ENCODE measurements around the gene RAB40C. TPM values are rescaled to one million over a fixed set of nuclear protein-coding genes. Genes with fewer than 3 reads are reported as not detected.

The RAB40C gene
- total and polyA plus RNA-seq, 4 donors, result 9.5 to 40.7 (median 18.7) TPM

Small RNAs within 50 kb of the gene (microRNA-seq; reads per million reads assigned to microRNA genes)
- gene MIR3176, result 0 reads per million in 2 donors

Other genes with a start within 250 kb of the RAB40C start
- 10 to 100 TPM; 17.0 to 19.8 TPM for gene AXIN1, start 237.3 kb upstream of the RAB40C start, total RNA-seq
- gene AXIN1, start 237.3 kb upstream of the RAB40C start, polyA plus RNA-seq, result 10 to 100 TPM in 1 of 2 donors, 1 to 10 TPM in 1; 9.1 to 14.2 TPM
- gene MRPL28, start 219.5 kb upstream of the RAB40C start, total RNA-seq, result 10 to 100 TPM; 35.5 to 38.0 TPM
- gene MRPL28, start 219.5 kb upstream of the RAB40C start, polyA plus RNA-seq, result 100 to 1,000 TPM in 1 of 2 donors, 10 to 100 TPM in 1; 42.6 to 107 TPM
- gene PGAP6, start 208.1 kb upstream of the RAB40C start, total RNA-seq, result 10 to 100 TPM; 38.9 to 39.0 TPM
- 10 to 100 TPM; 27.4 to 41.4 TPM for gene PGAP6, start 208.1 kb upstream of the RAB40C start, polyA plus RNA-seq
- 10 to 100 TPM; 65.6 to 81.9 TPM for gene NME4, start 192.9 kb upstream of the RAB40C start, total RNA-seq
- gene NME4, start 192.9 kb upstream of the RAB40C start, polyA plus RNA-seq, result 100 to 1,000 TPM in 1 of 2 donors, 10 to 100 TPM in 1; 95.5 to 128 TPM
- 10 to 100 TPM; 10.9 to 15.9 TPM for gene DECR2, start 188.2 kb upstream of the RAB40C start, total RNA-seq
- gene DECR2, start 188.2 kb upstream of the RAB40C start, polyA plus RNA-seq, result 10 to 100 TPM; 16.2 to 21.8 TPM
- gene RAB11FIP3, start 164.4 kb upstream of the RAB40C start, total RNA-seq, result 10 to 100 TPM; 60.5 to 63.3 TPM
- 10 to 100 TPM; 22.0 to 68.8 TPM for gene RAB11FIP3, start 164.4 kb upstream of the RAB40C start, polyA plus RNA-seq
- 10 to 100 TPM; 27.9 to 33.9 TPM for gene CAPN15, start 62.4 kb upstream of the RAB40C start, total RNA-seq
- 10 to 100 TPM; 15.3 to 24.1 TPM for gene CAPN15, start 62.4 kb upstream of the RAB40C start, polyA plus RNA-seq
- not detected for gene PRR35, start 29.7 kb upstream of the RAB40C start, total RNA-seq
- under 1 TPM in 1 of 2 donors, not detected in 1; 0.05 TPM for gene PRR35, start 29.7 kb upstream of the RAB40C start, polyA plus RNA-seq
- gene NHLRC4, start 23.1 kb upstream of the RAB40C start, total RNA-seq, result 1 to 10 TPM in 1 of 2 donors, under 1 TPM in 1; 0.52 to 2.2 TPM
- 1 to 10 TPM in 1 of 2 donors, under 1 TPM in 1; 0.25 to 2.6 TPM for gene NHLRC4, start 23.1 kb upstream of the RAB40C start, polyA plus RNA-seq
- 10 to 100 TPM; 25.8 to 38.5 TPM for gene PIGQ, start 20.1 kb upstream of the RAB40C start, total RNA-seq
- 10 to 100 TPM; 10.8 to 92.2 TPM for gene PIGQ, start 20.1 kb upstream of the RAB40C start, polyA plus RNA-seq
- 1 to 10 TPM in 1 of 2 donors, under 1 TPM in 1; 0.33 to 1.0 TPM for gene WFIKKN1, start 40.9 kb downstream of the RAB40C start, total RNA-seq
- gene WFIKKN1, start 40.9 kb downstream of the RAB40C start, polyA plus RNA-seq, result 1 to 10 TPM in 1 of 2 donors, under 1 TPM in 1; 0.63 to 2.2 TPM
- gene METTL26, start 46.2 kb downstream of the RAB40C start, total RNA-seq, result 10 to 100 TPM; 45.2 to 64.8 TPM
- gene METTL26, start 46.2 kb downstream of the RAB40C start, polyA plus RNA-seq, result 100 to 1,000 TPM in 1 of 2 donors, 10 to 100 TPM in 1; 86.0 to 158 TPM
- 10 to 100 TPM; 10.4 to 14.7 TPM for gene MCRIP2, start 51.8 kb downstream of the RAB40C start, total RNA-seq
- gene MCRIP2, start 51.8 kb downstream of the RAB40C start, polyA plus RNA-seq, result 10 to 100 TPM; 22.9 to 28.9 TPM
- 10 to 100 TPM; 21.0 to 25.8 TPM for gene WDR90, start 59.3 kb downstream of the RAB40C start, total RNA-seq
- 10 to 100 TPM in 1 of 2 donors, 1 to 10 TPM in 1; 7.5 to 60.9 TPM for gene WDR90, start 59.3 kb downstream of the RAB40C start, polyA plus RNA-seq
- gene RHOT2, start 78.1 kb downstream of the RAB40C start, total RNA-seq, result 10 to 100 TPM; 79.3 to 93.8 TPM
- gene RHOT2, start 78.1 kb downstream of the RAB40C start, polyA plus RNA-seq, result 100 to 1,000 TPM in 1 of 2 donors, 10 to 100 TPM in 1; 27.4 to 356 TPM
- gene RHBDL1, start 85.6 kb downstream of the RAB40C start, total RNA-seq, result 1 to 10 TPM in 1 of 2 donors, under 1 TPM in 1; 0.88 to 1.3 TPM
- gene RHBDL1, start 85.6 kb downstream of the RAB40C start, polyA plus RNA-seq, result 1 to 10 TPM in 1 of 2 donors, not detected in 1; 1.5 TPM
- 10 to 100 TPM; 67.4 to 84.3 TPM for gene STUB1, start 90.3 kb downstream of the RAB40C start, total RNA-seq
- gene STUB1, start 90.3 kb downstream of the RAB40C start, polyA plus RNA-seq, result 100 to 1,000 TPM; 126 to 169 TPM
- gene JMJD8, start 94.3 kb downstream of the RAB40C start, total RNA-seq, result 10 to 100 TPM; 46.1 to 51.7 TPM
- gene JMJD8, start 94.3 kb downstream of the RAB40C start, polyA plus RNA-seq, result 100 to 1,000 TPM in 1 of 2 donors, 10 to 100 TPM in 1; 55.2 to 110 TPM
- gene WDR24, start 100.3 kb downstream of the RAB40C start, total RNA-seq, result 1 to 10 TPM; 6.7 to 8.4 TPM
- gene WDR24, start 100.3 kb downstream of the RAB40C start, polyA plus RNA-seq, result 10 to 100 TPM in 1 of 2 donors, 1 to 10 TPM in 1; 4.3 to 10.4 TPM
- gene FBXL16, start 115.7 kb downstream of the RAB40C start, total RNA-seq, result under 1 TPM; 0.16 to 0.18 TPM
- not detected for gene FBXL16, start 115.7 kb downstream of the RAB40C start, polyA plus RNA-seq
- 10 to 100 TPM; 22.7 to 26.6 TPM for gene METRN, start 125.1 kb downstream of the RAB40C start, total RNA-seq
- gene METRN, start 125.1 kb downstream of the RAB40C start, polyA plus RNA-seq, result 10 to 100 TPM; 26.7 to 61.3 TPM
- 10 to 100 TPM; 18.6 to 25.7 TPM for gene ANTKMT, start 131.1 kb downstream of the RAB40C start, total RNA-seq
- 10 to 100 TPM; 13.1 to 33.0 TPM for gene ANTKMT, start 131.1 kb downstream of the RAB40C start, polyA plus RNA-seq
- 1 to 10 TPM in 1 of 2 donors, under 1 TPM in 1; 0.39 to 1.7 TPM for gene CCDC78, start 136.4 kb downstream of the RAB40C start, total RNA-seq
- under 1 TPM in 1 of 2 donors, not detected in 1; 0.97 TPM for gene CCDC78, start 136.4 kb downstream of the RAB40C start, polyA plus RNA-seq
- gene HAGHL, start 137.0 kb downstream of the RAB40C start, total RNA-seq, result 1 to 10 TPM; 2.4 to 3.8 TPM
- gene HAGHL, start 137.0 kb downstream of the RAB40C start, polyA plus RNA-seq, result 10 to 100 TPM in 1 of 2 donors, 1 to 10 TPM in 1; 2.8 to 22.5 TPM
- 10 to 100 TPM; 21.8 to 22.4 TPM for gene CIAO3, start 150.9 kb downstream of the RAB40C start, total RNA-seq
- 10 to 100 TPM; 12.4 to 35.9 TPM for gene CIAO3, start 150.9 kb downstream of the RAB40C start, polyA plus RNA-seq
- gene MSLN, start 170.7 kb downstream of the RAB40C start, total RNA-seq, result under 1 TPM; 0.33 to 0.52 TPM
- gene MSLN, start 170.7 kb downstream of the RAB40C start, polyA plus RNA-seq, result 1 to 10 TPM; 1.5 to 2.1 TPM
- gene RPUSD1, start 198.3 kb downstream of the RAB40C start, total RNA-seq, result 10 to 100 TPM; 12.1 to 13.5 TPM
- gene RPUSD1, start 198.3 kb downstream of the RAB40C start, polyA plus RNA-seq, result 10 to 100 TPM in 1 of 2 donors, 1 to 10 TPM in 1; 6.8 to 20.3 TPM
- gene CHTF18, start 198.6 kb downstream of the RAB40C start, total RNA-seq, result 10 to 100 TPM in 1 of 2 donors, 1 to 10 TPM in 1; 7.1 to 14.3 TPM
- 10 to 100 TPM in 1 of 2 donors, 1 to 10 TPM in 1; 3.0 to 56.9 TPM for gene CHTF18, start 198.6 kb downstream of the RAB40C start, polyA plus RNA-seq
- gene GNG13, start 210.7 kb downstream of the RAB40C start, total RNA-seq, result not detected
- not detected for gene GNG13, start 210.7 kb downstream of the RAB40C start, polyA plus RNA-seq